ENCODE measurements around the gene GRIK3. TPM values are rescaled to one million over a fixed set of nuclear protein-coding genes. Genes with fewer than 3 reads are reported as not detected.

GRIK3 gene
- total and polyA plus RNA-seq, 2 donors (not counting 1 experiment from before 2014, with no cell fraction given), result not detected

- no peak for DNase-seq (ENCODE audit: low read depth in 2 of 2)
- Histone ChIP-seq H3K27me3 (ENCODE audit: control insufficient read depth, insufficient read depth, low read length) (no peaks in the 10 kb centered on the region), H3K4me2 (ENCODE audit: extremely low read depth, insufficient read depth, low read length) (no peak overlapping the region), H3K27ac (ENCODE audit: insufficient read depth, low read length) (no peak overlapping the region), H2AFZ (ENCODE audit: low read length) (no peak overlapping the region), H3K79me2 (ENCODE audit: control insufficient read depth, insufficient read depth, low read length) (no peaks in the 10 kb centered on the region), H3K9me3 (ENCODE audit: control insufficient read depth, insufficient read depth, low read depth, low read length) (no peaks in the 10 kb centered on the region), H3K4me1 (ENCODE audit: control insufficient read depth, extremely low read depth, insufficient read depth, low read length) (no peaks in the 10 kb centered on the region), H3K9ac (ENCODE audit: insufficient read depth, low read length) (no peak overlapping the region), H3K36me3 (ENCODE audit: control insufficient read depth, insufficient read depth, low read length) (no peaks in the 10 kb centered on the region), H4K20me1 (ENCODE audit: control insufficient read depth, extremely low read depth, insufficient read depth, low read length) (no peaks in the 10 kb centered on the region), H3K4me3 (replicated peaks in 1 of 4; ENCODE audit: control extremely low read depth in 1 of 4, insufficient read depth in 1 of 4, low read depth in 3 of 4, low read length in 4 of 4) (no peak overlapping the region)
- TF ChIP-seq EZH2 (IDR thresholded peaks at IDR 0.05; ENCODE audit: low read length, missing control alignments) (no peak), CTCF (conservative IDR thresholded peaks at IDR 0.05 in 1 of 2, IDR thresholded peaks at IDR 0.05 in 1 of 2; ENCODE audit: low read depth in 1 of 2, low read length in 2 of 2) (no peak)
Measured at GRCh38 chr1:36775716-36776115, 258.6 kb downstream of the GRIK3 start.

DNA sequence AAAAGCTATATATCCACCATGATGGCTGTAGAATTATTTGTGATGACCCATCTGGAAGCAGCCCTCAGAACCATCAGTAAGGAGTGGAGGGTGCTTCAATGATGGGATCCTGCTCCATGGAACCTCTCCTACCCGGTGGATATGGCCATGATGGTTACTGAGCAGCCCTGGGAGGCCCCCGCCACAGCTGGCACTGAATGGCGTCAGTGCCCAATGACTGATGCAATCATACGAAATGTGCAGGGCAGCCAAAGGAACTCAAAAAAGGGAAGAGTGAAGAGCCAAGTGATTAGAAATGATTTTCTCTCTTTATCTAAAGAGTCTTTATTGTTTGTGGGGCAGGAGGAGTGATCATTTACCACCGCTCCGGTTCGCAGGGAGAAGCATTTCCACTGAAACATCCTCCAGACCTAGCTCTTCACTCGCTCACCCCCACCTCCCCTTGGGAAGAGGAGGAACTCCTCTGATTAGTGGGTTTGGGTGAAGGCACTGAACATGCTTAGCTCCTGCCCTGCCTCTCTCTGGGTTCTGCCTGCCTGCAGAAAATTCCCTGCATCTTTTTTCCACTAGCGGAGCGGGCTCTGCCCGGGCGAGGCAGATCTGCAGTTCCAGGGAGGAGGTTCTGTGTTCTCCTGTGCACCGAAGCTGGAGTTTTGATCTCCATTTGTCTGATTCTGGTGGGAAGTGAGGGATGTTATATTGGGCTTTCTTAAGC is 260.3 kb downstream of the GRIK3 start:
- DNase-seq (ENCODE audit: low read depth in 2 of 2), result no peak
- Histone ChIP-seq H2AFZ (ENCODE audit: low read length) (no peak overlapping the region), H3K79me2 (ENCODE audit: control insufficient read depth, insufficient read depth, low read length) (no peaks in the 10 kb centered on the region), H3K27ac (ENCODE audit: insufficient read depth, low read length) (no peak overlapping the region), H3K4me2 (ENCODE audit: extremely low read depth, insufficient read depth, low read length) (no peak overlapping the region), H3K27me3 (ENCODE audit: control insufficient read depth, insufficient read depth, low read length) (no peaks in the 10 kb centered on the region), H3K4me3 (replicated peaks in 1 of 4; ENCODE audit: control extremely low read depth in 1 of 4, insufficient read depth in 1 of 4, low read depth in 3 of 4, low read length in 4 of 4) (no peak overlapping the region), H3K36me3 (ENCODE audit: control insufficient read depth, insufficient read depth, low read length) (no peaks in the 10 kb centered on the region), H3K4me1 (ENCODE audit: control insufficient read depth, extremely low read depth, insufficient read depth, low read length) (no peaks in the 10 kb centered on the region), H3K9me3 (ENCODE audit: control insufficient read depth, insufficient read depth, low read depth, low read length) (no peaks in the 10 kb centered on the region), H4K20me1 (ENCODE audit: control insufficient read depth, extremely low read depth, insufficient read depth, low read length) (no peaks in the 10 kb centered on the region), H3K9ac (ENCODE audit: insufficient read depth, low read length) (no peak overlapping the region)
- no peak for TF ChIP-seq EZH2 (IDR thresholded peaks at IDR 0.05; ENCODE audit: low read length, missing control alignments)
- TF ChIP-seq CTCF (conservative IDR thresholded peaks at IDR 0.05 in 1 of 2, IDR thresholded peaks at IDR 0.05 in 1 of 2; ENCODE audit: low read depth in 1 of 2, low read length in 2 of 2), result no peak

DNA sequence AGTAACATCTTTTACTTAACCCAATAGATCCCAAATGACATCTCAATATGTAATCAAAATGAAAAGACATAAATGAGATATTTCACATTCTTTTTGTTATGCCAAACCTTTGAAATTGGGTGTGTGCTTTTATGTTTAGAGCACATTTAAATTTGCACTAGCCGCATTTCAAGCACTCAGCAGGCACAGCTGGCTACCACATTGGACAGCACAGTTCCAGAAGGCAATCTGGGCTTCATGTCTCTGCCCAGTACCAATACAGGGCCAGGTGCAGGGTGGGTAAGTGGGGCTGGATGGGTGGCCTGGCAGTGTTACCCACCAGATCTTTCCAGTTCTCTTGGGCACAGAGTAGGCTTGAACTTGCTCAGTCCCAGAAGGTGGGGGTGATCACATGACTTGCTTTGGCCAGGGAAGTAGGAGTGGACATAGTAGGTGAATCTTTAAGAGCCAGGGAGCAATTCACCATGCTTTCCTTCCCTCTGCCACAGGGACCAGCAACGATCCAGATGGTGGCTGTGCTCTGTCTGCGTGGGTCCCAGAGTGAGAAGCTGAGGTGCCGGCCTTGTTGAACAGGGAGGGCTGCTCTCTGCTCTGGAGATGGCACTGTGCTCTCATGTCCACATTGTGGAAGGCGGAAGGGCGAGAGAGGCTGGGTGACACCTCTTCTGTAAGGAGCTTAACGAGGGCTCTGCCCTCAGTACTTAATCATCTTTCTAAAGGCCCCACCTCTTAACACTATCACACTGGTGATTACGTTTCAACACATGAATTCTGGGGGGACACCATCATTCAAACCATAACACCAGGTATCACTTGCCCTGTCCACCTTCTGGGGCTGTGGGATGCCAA is 261.4 kb downstream of the GRIK3 start:
- Histone ChIP-seq H2AFZ (ENCODE audit: low read length) (no peak overlapping the region), H3K4me3 (replicated peaks in 1 of 4; ENCODE audit: control extremely low read depth in 1 of 4, insufficient read depth in 1 of 4, low read depth in 3 of 4, low read length in 4 of 4) (no peak overlapping the region), H4K20me1 (ENCODE audit: control insufficient read depth, extremely low read depth, insufficient read depth, low read length) (no peaks in the 10 kb centered on the region), H3K27ac (ENCODE audit: insufficient read depth, low read length) (no peak overlapping the region), H3K9ac (ENCODE audit: insufficient read depth, low read length) (no peak overlapping the region), H3K27me3 (ENCODE audit: control insufficient read depth, insufficient read depth, low read length) (no peaks in the 10 kb centered on the region), H3K4me1 (ENCODE audit: control insufficient read depth, extremely low read depth, insufficient read depth, low read length) (no peaks in the 10 kb centered on the region), H3K9me3 (ENCODE audit: control insufficient read depth, insufficient read depth, low read depth, low read length) (no peaks in the 10 kb centered on the region), H3K36me3 (ENCODE audit: control insufficient read depth, insufficient read depth, low read length) (no peaks in the 10 kb centered on the region), H3K79me2 (ENCODE audit: control insufficient read depth, insufficient read depth, low read length) (no peaks in the 10 kb centered on the region), H3K4me2 (ENCODE audit: extremely low read depth, insufficient read depth, low read length) (no peak overlapping the region)
- DNase-seq (ENCODE audit: low read depth in 2 of 2), result no peak
- no peak for TF ChIP-seq EZH2 (IDR thresholded peaks at IDR 0.05; ENCODE audit: low read length, missing control alignments)
- TF ChIP-seq CTCF (conservative IDR thresholded peaks at IDR 0.05 in 1 of 2, IDR thresholded peaks at IDR 0.05 in 1 of 2; ENCODE audit: low read depth in 1 of 2, low read length in 2 of 2), result no peak

All from fibroblast of lung (primary cell).